CD4-positive, alpha-beta T cell treated with Interleukin-10 for 1 hour (primary cell): ENCODE measurements around the gene DYSF.

Experiments used
- DNase-seq: peaks from one replicate; pipeline ENCODE4 v3.0.0-alpha.2; 2020

Gene DYSF

DNA sequence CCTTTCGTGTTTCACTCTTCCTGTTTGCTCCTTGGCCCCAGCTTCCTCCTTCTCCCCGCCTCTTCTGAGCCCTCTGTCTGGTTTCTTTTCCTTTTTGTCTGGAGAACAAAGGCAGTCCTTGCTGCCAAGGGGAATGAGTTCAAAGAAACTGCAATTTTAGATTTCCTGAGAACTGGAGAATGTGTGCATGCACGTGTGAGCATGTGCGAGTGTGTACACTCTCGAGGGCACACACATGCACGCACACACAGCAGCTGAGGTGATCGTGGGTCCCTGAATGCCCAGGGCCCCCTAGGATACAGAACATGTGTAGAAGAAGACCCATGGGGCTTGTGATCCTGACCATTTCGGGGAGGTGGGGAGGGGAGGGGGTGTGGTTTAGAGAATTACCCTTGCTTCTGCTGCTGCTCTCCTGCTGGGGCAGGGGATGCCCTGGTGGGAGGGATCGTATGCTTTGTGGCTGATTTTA lies 151.8 kb downstream of the DYSF start:
- DNase-seq, result no peak

DNA sequence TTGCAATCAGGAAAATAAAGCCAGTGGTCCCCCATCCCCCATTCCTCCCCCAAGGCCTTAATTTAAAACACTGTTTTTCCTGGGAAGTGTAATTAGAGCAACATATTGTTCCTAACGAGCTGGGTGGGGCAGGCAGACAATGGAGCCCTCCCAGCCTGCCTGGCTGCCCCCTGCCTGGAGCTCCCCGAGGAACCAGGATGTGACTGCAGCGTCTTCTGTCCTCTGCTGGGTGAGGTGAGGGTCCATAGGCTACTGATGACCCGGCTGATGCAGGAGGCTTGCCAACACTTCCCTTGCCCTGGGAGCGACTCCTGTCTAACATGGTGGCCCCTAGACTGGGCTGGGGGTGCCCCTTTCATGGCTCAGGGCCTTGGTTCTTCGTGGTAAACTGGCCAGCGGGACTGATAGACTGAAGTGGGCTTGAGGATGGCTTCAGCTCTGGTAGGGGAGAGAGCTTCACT lies 152.4 kb downstream of the DYSF start:
- DNase-seq, result no peak

DNA sequence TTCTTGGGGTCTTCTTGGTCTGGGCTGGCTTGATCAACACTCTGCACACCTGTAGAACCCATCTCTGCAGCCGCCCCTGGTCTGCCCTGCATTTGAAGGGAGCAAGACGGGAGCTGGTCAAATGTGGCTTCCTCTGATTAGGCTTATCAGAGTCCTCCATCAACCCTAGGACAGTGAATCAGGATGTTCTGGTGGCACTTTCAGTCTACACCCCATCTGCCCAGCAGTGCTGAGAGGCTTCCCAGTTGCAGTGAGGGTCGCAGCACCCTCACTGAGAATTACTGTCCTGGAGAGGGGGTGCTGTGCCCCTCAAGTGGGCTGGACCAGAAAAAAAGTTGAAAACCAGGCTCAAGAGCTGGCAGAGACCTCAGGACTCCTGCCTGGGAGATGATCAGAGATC lies 152.9 kb downstream of the DYSF start:
- DNase-seq, result no peak

DNA sequence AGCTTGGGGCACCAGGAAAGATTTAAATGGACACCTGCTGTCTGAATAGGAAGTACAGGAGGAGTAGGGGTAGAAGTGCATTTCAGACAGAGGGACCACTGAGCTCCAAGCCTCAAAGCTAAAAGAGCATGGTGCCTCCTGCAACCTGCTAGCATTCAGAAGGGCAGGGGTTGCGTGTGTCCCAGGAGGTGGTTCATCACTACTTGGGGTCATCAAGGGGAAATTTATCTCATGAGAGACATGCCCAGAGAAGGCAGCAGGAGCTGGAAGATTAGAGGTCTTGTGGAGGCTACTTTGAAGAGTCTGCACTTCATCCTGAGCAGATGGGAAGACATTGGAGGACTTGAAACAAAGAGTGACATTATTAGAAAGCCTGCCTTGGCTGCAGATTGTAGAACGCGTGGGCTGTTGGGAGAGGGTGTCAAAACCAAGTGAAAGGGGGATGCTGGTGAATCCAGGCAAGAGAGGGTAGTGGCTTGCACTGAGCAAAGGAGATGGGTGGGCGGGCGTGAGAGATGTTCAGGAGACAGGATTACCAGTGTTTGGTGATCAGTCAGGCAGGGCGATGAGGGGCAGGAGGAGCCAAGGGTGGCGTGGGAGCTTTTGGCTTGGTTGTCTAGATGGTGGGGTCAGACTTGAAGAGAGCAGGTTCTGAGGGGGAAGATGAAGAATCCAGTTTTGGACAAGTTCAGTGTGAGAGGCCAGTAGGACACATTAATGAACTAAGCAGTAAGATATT lies 154.0 kb downstream of the DYSF start:
- DNase-seq, result no peak

DNA sequence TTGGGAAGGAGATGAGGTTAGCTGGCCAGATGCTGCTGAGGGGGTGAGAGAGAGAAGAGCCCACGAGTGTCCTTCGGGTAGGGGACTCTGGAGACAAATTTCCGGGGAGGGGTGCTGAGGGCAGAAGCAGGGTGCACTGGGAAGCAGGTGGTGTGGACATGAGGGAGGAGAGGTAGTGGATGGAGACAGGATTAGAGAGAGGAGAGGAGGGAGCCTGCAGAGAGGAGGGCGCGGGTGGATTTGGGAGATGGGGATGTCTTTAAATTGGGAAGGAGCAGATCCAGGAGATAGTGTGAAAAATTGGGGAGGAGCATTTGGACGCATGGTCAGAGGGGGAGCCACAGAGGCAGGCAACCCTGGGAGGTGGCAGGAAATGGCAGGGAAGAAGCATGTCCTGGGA lies 154.7 kb downstream of the DYSF start:
- no peak for DNase-seq

DNA sequence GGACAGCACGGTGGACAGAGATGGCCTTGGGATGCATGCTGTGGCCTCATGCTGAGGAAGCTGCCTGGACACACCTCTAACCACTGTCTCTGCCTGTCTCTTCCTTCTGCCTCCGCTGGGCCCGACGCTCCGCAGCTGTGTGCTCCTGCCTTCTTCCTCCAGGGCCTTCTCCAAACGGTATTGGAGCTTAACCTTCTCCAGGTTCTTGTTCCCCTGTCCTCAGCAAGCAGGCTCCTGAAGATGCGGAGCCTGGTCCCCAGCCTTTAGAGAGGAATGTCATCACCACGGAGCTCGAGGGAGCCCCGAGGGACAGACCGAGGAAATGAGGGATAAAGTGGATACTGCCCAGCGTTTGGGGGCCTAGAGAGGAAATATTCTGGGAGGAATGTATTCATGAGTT lies 155.1 kb downstream of the DYSF start:
- DNase-seq, result no peak

DNA sequence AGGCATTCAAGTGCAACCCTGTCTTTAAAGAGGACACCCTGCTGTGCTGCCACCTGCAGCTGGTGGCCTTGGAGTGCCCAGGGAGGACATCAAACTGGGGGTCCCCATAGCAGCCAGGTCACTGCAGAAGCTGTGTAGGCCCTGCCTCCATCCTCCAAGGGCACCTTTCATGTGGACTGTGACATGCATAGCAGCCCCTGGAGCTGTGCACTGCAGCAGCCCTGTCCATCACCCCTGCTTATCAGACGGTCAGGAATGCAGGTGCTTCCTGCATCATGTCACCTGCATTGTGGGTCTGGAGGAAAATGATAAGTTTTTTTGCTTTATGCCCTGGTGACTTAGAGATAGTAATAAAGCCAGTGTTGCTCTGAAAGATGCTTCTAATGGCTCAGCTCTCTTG lies 155.7 kb downstream of the DYSF start:
- DNase-seq, result no peak

DNA sequence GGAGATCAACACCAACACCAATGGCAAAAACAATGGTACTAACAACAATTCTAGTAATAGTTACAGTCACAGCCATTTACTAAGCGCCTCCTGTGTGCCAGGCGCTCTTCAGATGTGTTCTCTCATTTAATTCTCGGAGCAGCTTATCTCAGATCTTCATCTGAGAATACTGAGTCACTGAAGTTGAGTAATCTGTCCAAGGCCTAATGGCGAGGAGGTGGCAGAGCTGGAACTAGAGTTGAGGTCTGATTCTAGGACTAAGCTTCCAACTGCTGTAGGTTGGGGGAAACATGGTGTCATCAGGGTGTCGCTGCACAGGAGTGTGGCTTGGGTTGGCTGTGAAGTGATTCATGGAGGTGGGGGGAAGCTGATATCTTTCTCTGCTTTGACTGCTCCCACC lies 156.1 kb downstream of the DYSF start:
- no peak for DNase-seq

DNA sequence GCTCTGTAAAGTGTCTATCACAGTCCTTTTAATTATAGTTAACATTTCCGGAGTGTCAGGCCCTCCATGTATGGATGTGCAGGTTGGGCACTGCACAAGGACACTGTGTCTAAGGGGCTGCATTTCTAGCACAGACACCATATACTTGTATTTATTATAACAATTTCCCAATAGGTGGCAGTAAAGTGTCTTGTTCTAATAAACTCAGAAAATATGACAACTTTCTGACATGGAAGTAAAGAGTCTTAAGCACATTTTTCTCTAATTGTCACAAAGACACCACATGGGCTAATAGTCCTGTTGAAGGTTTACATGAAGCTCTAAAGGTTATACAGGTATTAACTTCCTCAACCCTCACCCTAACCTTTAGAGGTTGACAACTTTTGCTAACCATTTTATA lies 156.6 kb downstream of the DYSF start:
- DNase-seq, result no peak

DNA sequence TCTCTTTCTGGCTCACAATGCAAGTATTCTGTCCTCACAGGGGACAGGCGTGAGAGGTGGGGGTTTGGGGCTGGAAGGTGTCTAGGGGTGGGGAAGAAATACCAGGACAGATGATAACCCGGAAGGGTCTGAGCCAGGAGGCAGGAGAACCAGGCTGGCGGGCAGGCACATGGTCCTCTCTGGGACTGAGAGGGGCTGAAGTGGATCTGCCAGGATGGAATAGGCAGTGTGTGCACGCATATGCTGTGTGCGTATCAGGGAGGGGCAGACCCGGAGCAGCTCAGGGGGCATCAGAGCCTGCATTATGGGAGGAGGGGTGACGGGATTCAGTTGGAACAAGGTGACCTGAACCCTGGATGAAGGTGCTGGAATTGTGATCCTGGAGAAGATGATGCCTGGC lies 157.3 kb downstream of the DYSF start:
- no peak for DNase-seq

DNA sequence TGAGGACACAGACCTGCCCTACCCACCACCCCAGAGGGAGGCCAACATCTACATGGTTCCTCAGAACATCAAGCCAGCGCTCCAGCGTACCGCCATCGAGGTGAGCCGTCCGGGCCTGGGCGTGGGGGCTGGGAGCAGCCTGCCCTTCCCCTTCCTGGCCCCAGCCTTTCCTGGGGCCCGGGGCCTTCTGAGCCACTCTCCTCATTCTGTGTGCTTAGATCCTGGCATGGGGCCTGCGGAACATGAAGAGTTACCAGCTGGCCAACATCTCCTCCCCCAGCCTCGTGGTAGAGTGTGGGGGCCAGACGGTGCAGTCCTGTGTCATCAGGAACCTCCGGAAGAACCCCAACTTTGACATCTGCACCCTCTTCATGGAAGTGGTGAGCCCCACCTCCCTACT lies 157.9 kb downstream of the DYSF start:
- no peak for DNase-seq

DNA sequence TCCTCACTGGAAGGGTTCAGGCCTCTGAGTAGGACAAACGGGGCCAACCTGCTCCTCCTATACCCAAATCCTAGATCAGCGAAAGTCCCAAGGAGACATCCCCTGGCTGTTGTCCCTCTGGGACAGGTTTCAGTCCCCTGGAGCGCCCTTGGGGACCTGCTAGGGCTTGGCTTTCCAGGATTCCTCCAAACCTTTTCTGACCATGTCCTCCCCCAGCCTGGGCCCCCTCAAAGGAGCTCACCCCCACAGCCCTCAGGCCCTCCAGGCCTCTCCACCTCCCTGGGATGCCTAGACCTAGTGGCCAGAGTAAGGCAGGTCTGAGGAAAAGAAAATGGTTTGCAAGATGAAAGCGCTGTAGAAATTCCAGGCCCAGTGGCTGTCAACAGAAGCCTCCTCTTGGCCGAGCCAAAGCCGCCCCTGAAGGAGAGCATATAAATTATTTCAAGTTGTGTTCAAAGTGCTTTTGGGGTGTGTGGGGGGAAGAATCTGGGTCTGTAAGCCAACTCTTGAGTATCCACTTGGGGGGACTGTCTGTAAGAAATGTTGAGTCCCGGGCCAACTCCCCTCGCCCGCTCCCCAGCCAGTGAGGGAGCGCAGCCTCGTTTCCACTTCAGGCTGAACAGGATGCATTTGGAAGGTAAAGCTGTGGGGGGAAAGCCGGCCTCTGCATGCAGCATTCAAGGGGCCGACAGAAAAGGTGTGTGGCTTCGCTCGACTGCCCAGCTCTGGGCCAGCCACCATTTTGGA lies 158.6 kb downstream of the DYSF start:
- no peak for DNase-seq

DNA sequence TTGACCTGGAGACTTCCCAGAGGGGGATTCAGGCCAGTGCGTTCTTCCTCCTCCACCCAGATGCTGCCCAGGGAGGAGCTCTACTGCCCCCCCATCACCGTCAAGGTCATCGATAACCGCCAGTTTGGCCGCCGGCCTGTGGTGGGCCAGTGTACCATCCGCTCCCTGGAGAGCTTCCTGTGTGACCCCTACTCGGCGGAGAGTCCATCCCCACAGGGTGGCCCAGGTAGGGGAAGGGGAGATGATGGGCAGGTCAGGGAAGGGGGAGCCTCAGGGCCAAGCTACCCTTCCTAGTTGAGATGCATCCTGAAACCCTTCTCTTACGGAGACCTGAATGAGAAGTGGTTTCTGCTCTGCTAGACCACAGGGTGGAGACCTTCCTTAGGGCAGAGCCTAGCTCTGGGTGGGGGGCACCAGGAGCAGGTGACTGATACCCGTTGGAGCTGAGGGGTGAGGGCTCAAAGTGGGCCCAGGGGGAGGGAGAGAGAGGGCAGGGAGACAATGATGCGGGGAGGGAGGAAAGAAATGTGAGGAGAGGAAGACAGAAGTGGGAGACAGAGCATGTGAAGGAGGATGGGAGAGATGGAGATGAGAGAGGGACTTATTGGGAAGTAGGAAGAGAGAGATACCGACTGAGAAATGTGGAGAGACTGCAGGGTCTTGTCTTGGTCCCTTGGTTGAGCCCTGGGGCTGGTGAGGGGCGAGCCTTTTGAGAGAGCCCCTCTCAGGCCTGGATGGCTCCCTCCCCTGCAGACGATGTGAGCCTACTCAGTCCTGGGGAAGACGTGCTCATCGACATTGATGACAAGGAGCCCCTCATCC lies 159.4 kb downstream of the DYSF start:
- no peak for DNase-seq

DNA sequence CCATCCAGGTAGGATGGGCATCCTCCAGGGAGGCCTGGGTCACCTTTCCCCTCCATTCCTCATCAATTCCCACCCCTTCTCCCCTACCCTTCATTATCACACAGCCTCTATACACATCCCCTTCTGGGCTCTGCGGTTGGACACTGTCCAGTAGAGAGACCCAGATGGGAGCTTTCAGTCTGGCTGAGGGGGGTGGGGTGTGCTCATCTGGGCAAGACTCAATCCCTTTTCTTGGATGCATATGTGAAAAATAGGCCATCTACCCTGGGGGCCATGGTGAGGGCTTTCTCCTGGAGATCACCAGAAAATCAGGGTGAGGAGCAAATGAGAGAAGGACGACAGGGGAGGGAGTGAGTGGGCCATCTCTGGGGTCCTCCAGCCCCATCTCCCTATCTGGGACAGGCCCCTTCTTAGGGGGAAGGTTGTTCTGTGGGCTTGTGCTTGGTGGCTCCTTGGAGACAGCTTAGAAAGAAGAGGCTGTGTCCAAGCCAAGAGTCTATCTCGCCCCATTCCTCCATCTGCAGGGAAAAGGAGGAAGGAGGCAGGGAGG lies 160.1 kb downstream of the DYSF start:
- no peak for DNase-seq

DNA sequence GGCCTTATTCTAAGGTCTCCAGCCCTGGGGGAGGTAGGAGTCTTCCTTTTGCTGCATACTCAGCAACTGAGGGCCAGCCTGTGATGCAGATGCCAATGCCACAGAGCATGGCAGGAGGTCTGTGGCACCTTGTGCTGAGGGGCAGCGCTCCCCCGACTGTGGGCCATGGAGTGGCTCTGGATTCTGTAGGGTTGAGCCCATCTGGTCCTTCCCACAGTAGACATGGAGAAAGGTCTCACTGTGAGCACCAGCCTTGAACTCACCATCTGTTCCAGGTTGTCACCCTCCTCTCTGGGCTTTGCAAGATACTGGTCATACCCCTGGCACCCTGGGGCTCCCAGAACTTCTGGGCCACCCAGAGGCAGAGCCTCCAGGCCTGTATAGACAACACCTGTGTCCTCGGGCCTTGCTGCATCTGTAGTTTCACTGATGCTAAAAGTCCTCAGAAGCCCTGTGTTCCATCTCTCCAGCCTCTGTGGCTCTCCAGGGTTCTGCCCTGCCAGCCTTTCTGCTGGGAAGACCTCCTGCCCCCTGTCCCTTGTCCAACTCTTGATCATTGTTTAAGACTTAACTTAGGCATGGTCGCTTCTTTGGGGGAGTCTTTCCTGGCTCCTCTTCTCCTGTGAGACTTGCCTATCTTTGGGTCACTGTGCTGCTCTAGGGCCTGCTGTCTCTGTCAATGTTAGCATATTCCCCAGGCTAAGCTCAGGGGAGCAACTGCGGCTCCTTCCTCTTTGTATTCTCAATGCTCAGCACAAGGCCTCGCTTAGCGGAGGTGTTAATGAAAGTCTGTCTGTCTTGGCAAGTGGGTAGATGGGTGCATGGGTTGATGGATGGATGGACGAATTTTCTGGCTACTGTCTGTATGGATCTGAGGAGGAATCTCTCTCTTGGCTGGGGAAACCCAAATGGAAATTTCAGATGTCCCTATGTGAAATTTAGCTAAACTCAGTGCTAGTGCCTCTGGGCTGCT lies 160.9 kb downstream of the DYSF start:
- DNase-seq, result no peak

DNA sequence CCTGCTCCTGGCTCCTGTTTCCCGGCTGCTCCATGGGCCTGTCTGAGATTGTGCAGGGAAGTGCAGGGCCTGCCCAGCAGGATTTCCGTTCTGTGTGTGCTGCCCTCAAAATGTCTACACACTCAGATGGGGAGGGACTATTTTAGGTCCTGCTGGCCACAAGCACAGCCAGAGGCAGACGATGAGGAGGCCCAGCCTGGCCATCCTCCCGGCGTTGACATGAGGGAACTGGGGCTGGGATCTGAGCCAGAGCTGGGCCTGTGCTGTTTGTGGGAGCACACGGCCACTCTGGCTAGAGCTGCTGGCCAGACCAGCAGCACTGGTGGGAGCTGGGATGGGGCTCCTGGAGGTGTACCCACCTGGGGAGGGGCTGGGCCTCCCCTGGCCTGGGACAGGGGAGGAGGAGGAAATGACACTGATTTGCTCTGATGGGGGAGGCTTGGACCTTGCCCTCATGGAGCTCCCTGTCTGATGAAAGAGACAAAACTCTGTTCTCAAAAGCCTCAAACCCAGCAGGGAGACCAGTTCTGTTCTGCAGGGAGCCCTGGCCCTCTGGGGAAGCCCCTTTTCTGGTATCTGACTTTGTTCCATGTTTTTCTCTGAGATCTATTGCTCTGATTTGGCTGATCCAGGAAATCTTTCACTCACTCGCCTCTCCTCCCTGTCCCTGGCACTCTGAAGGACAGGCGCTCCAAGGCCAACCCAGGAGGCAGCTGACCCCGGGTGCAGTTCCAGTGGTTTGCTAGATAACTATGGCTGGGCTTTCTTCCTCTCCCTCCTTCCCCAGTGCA lies 161.8 kb downstream of the DYSF start:
- no peak for DNase-seq

DNA sequence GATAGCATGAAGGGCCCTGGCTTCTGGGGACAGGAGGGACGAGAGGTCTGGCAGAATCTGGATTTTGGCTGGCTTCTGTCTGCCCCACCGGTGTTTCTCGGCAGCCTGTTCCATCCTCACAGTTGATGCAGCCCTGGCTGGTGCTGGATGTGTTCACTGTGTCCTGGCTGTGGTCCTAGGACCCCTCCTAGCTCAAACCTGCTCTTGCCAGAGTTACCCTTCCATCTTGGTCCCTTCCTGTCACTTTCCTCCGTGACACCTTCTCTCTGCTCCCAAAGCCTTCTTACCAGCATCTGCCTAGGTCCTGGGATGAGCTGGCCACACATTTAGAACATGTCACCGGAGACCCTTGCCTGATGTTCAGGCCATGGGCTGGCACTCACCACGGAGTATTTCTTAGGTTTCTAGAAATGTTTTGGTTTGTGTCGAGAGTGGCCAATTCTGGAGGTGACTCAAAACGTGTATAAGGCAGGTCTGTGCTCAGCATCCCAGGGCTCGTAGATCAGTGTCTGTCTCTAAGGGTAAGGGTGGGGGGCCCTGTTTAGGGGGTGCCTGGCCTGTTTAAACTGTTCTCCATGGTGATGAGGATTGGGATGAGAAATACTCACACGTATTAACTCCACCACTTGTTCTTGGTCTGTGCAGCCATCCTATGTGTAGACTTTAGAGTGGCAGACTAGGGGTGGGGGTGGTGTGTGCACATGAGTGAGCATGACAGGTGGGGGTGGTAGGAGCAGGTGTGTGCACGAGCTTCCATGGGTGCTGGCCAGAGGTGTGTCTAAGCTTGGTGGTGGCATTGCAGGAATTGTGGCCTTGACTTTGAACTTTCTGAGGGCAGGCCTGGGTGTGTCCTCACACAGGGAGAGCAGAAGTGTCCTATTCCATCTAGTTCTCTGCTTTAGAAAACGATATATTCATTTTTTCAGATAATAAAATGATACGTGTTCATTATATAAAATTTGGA lies 162.7 kb downstream of the DYSF start:
- DNase-seq, result no peak

DNA sequence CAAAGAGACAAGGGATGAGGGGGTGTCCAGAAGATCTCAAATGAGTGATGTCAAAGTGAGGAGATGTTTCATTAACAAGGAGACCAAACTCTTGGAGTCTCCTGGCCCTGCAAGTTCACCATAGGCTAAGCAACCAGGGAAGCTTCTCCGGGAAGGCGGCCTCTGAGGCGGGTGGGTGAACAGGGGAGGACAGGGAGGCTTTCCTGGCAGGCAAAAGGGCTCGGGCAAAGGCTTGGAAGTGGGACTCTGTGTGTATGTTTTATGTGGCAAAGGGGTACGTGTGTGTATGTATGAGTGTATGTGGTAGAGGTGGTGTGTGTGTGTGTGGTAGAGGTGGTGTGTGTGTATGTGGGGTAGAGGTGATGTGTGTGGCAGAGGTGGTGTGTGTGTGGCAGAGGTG lies 163.9 kb downstream of the DYSF start:
- DNase-seq, result no peak

DNA sequence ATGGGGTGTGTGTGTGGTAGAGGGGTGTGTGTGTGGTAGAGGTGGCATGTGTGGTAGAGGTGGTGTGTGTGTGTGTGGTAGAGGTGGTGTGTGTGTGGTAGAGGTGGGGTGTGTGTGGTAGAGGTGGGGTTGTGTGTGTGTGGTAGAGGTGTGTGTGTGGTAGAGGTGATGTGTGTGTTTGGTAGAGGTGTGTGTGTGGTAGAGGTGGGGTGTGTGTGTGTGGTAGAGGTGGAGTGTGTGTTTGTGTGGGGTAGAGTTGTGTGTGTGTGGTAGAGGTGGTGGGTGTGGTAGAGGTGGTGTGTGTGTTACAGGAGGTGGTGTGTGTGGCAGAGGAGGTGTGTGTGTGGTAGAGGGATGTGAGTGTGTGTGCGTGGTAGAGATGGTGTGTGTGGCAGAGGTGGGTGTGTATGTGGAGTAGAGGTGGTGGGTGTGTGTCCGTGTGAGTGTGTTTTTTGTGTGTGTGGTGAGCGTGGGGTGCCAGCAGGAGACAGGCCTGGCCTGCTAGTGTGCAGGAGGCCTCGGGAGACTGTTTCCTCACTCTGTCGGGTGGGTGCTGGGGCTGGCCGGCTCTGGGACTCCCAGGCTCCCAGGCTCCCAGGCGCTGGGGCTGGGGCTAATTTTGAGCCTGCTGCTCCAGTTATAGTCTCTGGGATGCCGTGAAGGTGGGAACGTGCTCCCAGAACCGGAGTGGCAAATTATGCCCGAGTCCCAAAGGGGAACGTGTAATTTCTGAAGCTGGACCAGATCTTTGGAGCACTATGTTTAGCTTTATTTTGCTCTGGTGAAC lies 165.2 kb downstream of the DYSF start:
- DNase-seq, result no peak
